Neural cell (in vitro differentiated cells): ENCODE measurements around the gene IL22.

ENCODE experiments used
- EP300 ChIP-seq: fragments of 450-650 bp; conservative IDR thresholded peaks from 2 replicates; pipeline ENCODE4 v1.6.1; 2014; ENCODE audit warnings: antibody characterized with exemption, mild to moderate bottlenecking, moderate library complexity; ENCODE audit not compliant: poor library complexity, severe bottlenecking
- EZH2 ChIP-seq: fragments of 200-600, 300-800 bp; shearing (Covaris generic), sonication (generic); IDR thresholded peaks from 2 replicates; pipeline ENCODE4 v1.6.1; 2014; ENCODE audit warnings: antibody characterized with exemption, low read length, borderline replicate concordance, mild to moderate bottlenecking; ENCODE audit not compliant: insufficient read depth, poor library complexity, severe bottlenecking
- MXI1 ChIP-seq: fragments of 450-650 bp; conservative IDR thresholded peaks from 2 replicates; pipeline ENCODE4 v1.6.1; 2014; ENCODE audit warnings: antibody characterized with exemption, mild to moderate bottlenecking; ENCODE audit not compliant: poor library complexity, severe bottlenecking
- POLR2AphosphoS5 ChIP-seq: IDR thresholded peaks from 2 replicates; pipeline ENCODE4 v1.6.1; 2012
- RAD21 ChIP-seq: fragments of 450-650 bp; conservative IDR thresholded peaks from 2 replicates; pipeline ENCODE4 v1.6.1; 2014; ENCODE audit warnings: antibody characterized with exemption, mild to moderate bottlenecking, moderate library complexity
- SMC3 ChIP-seq: fragments of 450-650 bp; conservative IDR thresholded peaks from 2 replicates; pipeline ENCODE4 v1.6.1; 2014; ENCODE audit warnings: antibody characterized with exemption, mild to moderate bottlenecking, moderate library complexity; ENCODE audit not compliant: poor library complexity
- TAF1 ChIP-seq: IDR thresholded peaks from 2 replicates; pipeline ENCODE4 v1.6.1; 2012; ENCODE audit warnings: low read depth
- TF ChIP-seq, protein P1 (sequence below): fragments of 450-650 bp; IDR thresholded peaks from 2 replicates; pipeline ENCODE4 v1.5.1; 2014; ENCODE audit warnings: antibody characterized with exemption, mild to moderate bottlenecking, moderate library complexity; ENCODE audit not compliant: poor library complexity, severe bottlenecking
- TF ChIP-seq, protein P2 (sequence below): IDR thresholded peaks from 2 replicates; pipeline ENCODE4 v1.6.1; 2012; ENCODE audit warnings: borderline replicate concordance

DNA sequence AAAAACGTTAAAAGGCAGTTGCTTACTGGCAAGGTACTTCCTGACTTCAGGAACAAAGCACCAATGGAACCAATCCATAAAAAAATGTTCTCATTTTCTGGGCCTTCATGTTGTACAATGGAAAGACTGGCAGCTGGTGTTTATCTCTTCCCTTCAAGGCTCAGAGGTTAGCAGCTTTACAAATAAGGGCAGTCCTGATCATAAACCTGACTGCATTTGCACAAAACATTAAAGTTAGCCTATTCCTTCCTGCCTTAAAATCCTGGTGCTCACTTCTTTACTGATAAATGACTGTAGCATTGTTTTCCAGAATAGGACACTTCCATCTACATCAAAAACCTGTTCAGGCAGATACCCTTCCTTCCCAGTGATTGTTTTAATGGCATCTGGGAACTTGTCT is 47.0 kb downstream of the IL22 start:
- TF ChIP-seq, protein P1, sequence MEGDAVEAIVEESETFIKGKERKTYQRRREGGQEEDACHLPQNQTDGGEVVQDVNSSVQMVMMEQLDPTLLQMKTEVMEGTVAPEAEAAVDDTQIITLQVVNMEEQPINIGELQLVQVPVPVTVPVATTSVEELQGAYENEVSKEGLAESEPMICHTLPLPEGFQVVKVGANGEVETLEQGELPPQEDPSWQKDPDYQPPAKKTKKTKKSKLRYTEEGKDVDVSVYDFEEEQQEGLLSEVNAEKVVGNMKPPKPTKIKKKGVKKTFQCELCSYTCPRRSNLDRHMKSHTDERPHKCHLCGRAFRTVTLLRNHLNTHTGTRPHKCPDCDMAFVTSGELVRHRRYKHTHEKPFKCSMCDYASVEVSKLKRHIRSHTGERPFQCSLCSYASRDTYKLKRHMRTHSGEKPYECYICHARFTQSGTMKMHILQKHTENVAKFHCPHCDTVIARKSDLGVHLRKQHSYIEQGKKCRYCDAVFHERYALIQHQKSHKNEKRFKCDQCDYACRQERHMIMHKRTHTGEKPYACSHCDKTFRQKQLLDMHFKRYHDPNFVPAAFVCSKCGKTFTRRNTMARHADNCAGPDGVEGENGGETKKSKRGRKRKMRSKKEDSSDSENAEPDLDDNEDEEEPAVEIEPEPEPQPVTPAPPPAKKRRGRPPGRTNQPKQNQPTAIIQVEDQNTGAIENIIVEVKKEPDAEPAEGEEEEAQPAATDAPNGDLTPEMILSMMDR: no peak
- no peak for TF ChIP-seq EP300
- TF ChIP-seq POLR2AphosphoS5: no peak
- TF ChIP-seq EZH2: no peak
- no peak for TF ChIP-seq TAF1
- no peak for TF ChIP-seq MXI1
- TF ChIP-seq RAD21: no peak
- TF ChIP-seq, protein P2, sequence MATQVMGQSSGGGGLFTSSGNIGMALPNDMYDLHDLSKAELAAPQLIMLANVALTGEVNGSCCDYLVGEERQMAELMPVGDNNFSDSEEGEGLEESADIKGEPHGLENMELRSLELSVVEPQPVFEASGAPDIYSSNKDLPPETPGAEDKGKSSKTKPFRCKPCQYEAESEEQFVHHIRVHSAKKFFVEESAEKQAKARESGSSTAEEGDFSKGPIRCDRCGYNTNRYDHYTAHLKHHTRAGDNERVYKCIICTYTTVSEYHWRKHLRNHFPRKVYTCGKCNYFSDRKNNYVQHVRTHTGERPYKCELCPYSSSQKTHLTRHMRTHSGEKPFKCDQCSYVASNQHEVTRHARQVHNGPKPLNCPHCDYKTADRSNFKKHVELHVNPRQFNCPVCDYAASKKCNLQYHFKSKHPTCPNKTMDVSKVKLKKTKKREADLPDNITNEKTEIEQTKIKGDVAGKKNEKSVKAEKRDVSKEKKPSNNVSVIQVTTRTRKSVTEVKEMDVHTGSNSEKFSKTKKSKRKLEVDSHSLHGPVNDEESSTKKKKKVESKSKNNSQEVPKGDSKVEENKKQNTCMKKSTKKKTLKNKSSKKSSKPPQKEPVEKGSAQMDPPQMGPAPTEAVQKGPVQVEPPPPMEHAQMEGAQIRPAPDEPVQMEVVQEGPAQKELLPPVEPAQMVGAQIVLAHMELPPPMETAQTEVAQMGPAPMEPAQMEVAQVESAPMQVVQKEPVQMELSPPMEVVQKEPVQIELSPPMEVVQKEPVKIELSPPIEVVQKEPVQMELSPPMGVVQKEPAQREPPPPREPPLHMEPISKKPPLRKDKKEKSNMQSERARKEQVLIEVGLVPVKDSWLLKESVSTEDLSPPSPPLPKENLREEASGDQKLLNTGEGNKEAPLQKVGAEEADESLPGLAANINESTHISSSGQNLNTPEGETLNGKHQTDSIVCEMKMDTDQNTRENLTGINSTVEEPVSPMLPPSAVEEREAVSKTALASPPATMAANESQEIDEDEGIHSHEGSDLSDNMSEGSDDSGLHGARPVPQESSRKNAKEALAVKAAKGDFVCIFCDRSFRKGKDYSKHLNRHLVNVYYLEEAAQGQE: no peak
- no peak for TF ChIP-seq SMC3
